Activated CD8-positive, alpha-beta T cell treated with anti-CD3 and anti-CD28 coated beads for 36 hours (primary cell): ENCODE measurements around the gene KLRK1. TPM values are rescaled to one million over a fixed set of nuclear protein-coding genes. Genes with fewer than 3 reads are reported as not detected.
A peak's percentile ranks its signal among the peaks of the same experiment; 100 is the strongest.

Source experiments
- ATAC-seq: fragments of 200-7000 bp; cut with Tn5 transposase; one replicate; pipeline ENCODE4 v1.10.0; 2021; ENCODE audit warnings: mild to moderate bottlenecking, moderate library complexity
- CTCF ChIA-PET: fragments of 350-600 bp; sonication (Branson Sonifier 250); formaldehyde crosslinking; loops from one replicate; lab custom pipeline; 2021; ENCODE audit warnings: antibody characterized with exemption; lab: Charles Lee
- POLR2A ChIA-PET: fragments of 350-600 bp; sonication (Branson Sonifier 250); formaldehyde crosslinking; loops from one replicate; lab custom pipeline; 2021; ENCODE audit warnings: antibody characterized with exemption; lab: Charles Lee
- DNase-seq: peaks from one replicate; pipeline ENCODE4 v3.0.0-alpha.2; 2020
- H3K27ac Mint-ChIP-seq: one replicate; pipeline ENCODE4 v1.8.0; 2021; ENCODE audit warnings: mild to moderate bottlenecking, mixed read lengths
- H3K27me3 Mint-ChIP-seq: one replicate; pipeline ENCODE4 v1.8.0; 2021; ENCODE audit warnings: mixed read lengths
- H3K36me3 Mint-ChIP-seq: one replicate; pipeline ENCODE4 v1.8.0; 2021; ENCODE audit warnings: low read depth, mixed read lengths
- H3K4me1 Mint-ChIP-seq: one replicate; pipeline ENCODE4 v1.8.0; 2021; ENCODE audit warnings: low read depth, mixed read lengths
- H3K4me3 Mint-ChIP-seq: one replicate; pipeline ENCODE4 v1.8.0; 2021; ENCODE audit warnings: mild to moderate bottlenecking, moderate library complexity, mixed read lengths
- H3K9me3 Mint-ChIP-seq: one replicate; pipeline ENCODE4 v1.8.0; 2021; ENCODE audit warnings: mixed read lengths
- CTCF ChIP-seq: fragments of 200-600 bp; IDR thresholded peaks from one replicate; pipeline ENCODE4 v1.8.0; 2022; ENCODE audit warnings: antibody characterized with exemption, mild to moderate bottlenecking
- intact Hi-C: fragments of 100-400 bp; cut with micrococcal nuclease; formaldehyde crosslinking; loops from one replicate; pipeline ENCODE4 v1.10.0; 2022
- total RNA-seq, 2 experiments: library from RNA; stranded (reverse); gene quantifications; one replicate each; pipeline ENCODE4 v1.2.3, GENCODE V29; 2021

The KLRK1 gene
- total RNA-seq, 2 experiments from 2014 or later: 111 to 112 TPM

- Mint-ChIP-seq H3K27ac (peak within 1 kb of the TSS; percentile 88), H3K4me1 (peaks cover 23% of the 10 kb centered on the region), H3K9me3 (peaks cover 4% of the 10 kb centered on the region), H3K4me3 (peak within 1 kb of the TSS; percentile 83), H3K36me3 (peaks cover 16% of the 10 kb centered on the region), H3K27me3 (no peaks in the 10 kb centered on the region)
- intact Hi-C loops: no loop called here
- DNase-seq (peak; percentile 43), ATAC-seq (peak; percentile 70)
- ChIA-PET POLR2A (interaction anchor here (1.5 kb wide), 1 partner anchor 145 kb away, joined by 9 read pairs; no protein-coding TSS in a partner anchor), CTCF (no interaction called here)
- TF ChIP-seq CTCF: no peak
These were observed 19.6 kb upstream of the KLRK1 start, which contains the start of gene KLRC4 for GRCh38 chr12:10409392-10409791. Gene KLRC4, minus strand, starts transcription at chr12:10409757. Its CDS starts 182 bp downstream, at chr12:10409575.

GRCh38 chr12:10408842-10409241 is 19.0 kb upstream of the KLRK1 start:
- intact Hi-C loops: no loop called here
- DNase-seq (no peak), ATAC-seq (no peak)
- Mint-ChIP-seq H3K4me3 (peak overlapping the region; percentile 83), H3K9me3 (peaks cover 4% of the 10 kb centered on the region), H3K27ac (peak overlapping the region; percentile 88), H3K27me3 (no peaks in the 10 kb centered on the region), H3K36me3 (peaks cover 15% of the 10 kb centered on the region), H3K4me1 (peaks cover 22% of the 10 kb centered on the region)
- CTCF ChIA-PET: no interaction called here
- no peak for TF ChIP-seq CTCF
- POLR2A ChIA-PET: interaction anchor here (1.5 kb wide), 1 partner anchor 146 kb away, joined by 9 read pairs; no protein-coding TSS in a partner anchor

GRCh38 chr12:10406725-10407124 is 16.9 kb upstream of the KLRK1 start:
- H3K4me3 Mint-ChIP-seq: peak overlapping the region; percentile 69
- peaks cover 4% of the 10 kb centered on the region for H3K9me3 Mint-ChIP-seq
- peaks cover 29% of the 10 kb centered on the region for H3K4me1 Mint-ChIP-seq
- POLR2A ChIA-PET: interaction anchor here (0.7 to 2.7 kb wide), 12 partner anchors 8 to 733 kb away, joined by 3 to 13 read pairs (median 4); no protein-coding TSS in a partner anchor
- no peaks in the 10 kb centered on the region for H3K27me3 Mint-ChIP-seq
- no peak for DNase-seq
- no peak for TF ChIP-seq CTCF
- no peak for ATAC-seq
- intact Hi-C loops: no loop called here
- peaks cover 20% of the 10 kb centered on the region for H3K36me3 Mint-ChIP-seq
- H3K27ac Mint-ChIP-seq: peak overlapping the region; percentile 85
- CTCF ChIA-PET: interaction anchor here (1.1 to 1.3 kb wide), 2 partner anchors 14 to 171 kb away, joined by 3 to 5 read pairs; no protein-coding TSS in a partner anchor

- Mint-ChIP-seq H3K27me3 (no peaks in the 10 kb centered on the region), H3K9me3 (peaks cover 4% of the 10 kb centered on the region), H3K27ac (peak overlapping the region; percentile 73), H3K36me3 (peaks cover 26% of the 10 kb centered on the region), H3K4me1 (peaks cover 38% of the 10 kb centered on the region), H3K4me3 (peak overlapping the region; percentile 59)
- ChIA-PET POLR2A (interaction anchor here (1.2 to 2.7 kb wide), 4 partner anchors 14 to 736 kb away, joined by 3 to 13 read pairs (median 4); partner anchors contain the start of gene CLEC2D), CTCF (interaction anchor here (1.1 kb wide), 1 partner anchor 154 kb away, joined by 3 read pairs; no protein-coding TSS in a partner anchor)
- DNase-seq: no peak
- peak; percentile 40 for ATAC-seq
- intact Hi-C loops: no loop called here
- no peak for TF ChIP-seq CTCF
These were observed 15.5 kb upstream of the KLRK1 start for GRCh38 chr12:10405294-10405693.

GRCh38 chr12:10404798-10405197 is 15.0 kb upstream of the KLRK1 start:
- H3K4me1 Mint-ChIP-seq: peaks cover 41% of the 10 kb centered on the region
- intact Hi-C loops: no loop called here
- no peak for TF ChIP-seq CTCF
- H3K4me3 Mint-ChIP-seq: peak overlapping the region; percentile 59
- CTCF ChIA-PET: interaction anchor here (1.1 kb wide), 1 partner anchor 154 kb away, joined by 3 read pairs; no protein-coding TSS in a partner anchor
- peaks cover 31% of the 10 kb centered on the region for H3K36me3 Mint-ChIP-seq
- DNase-seq (no peak), ATAC-seq (no peak)
- peak overlapping the region; percentile 29 for H3K27ac Mint-ChIP-seq
- H3K9me3 Mint-ChIP-seq: peaks cover 7% of the 10 kb centered on the region
- POLR2A ChIA-PET: interaction anchor here (0.7 to 1.3 kb wide), 4 partner anchors 13 to 735 kb away, joined by 3 to 4 read pairs (median 4); partner anchors contain the start of gene CLEC2D
- H3K27me3 Mint-ChIP-seq: no peaks in the 10 kb centered on the region
